ENCODE data around the gene SEMA3A.

SEMA3A gene

DNA sequence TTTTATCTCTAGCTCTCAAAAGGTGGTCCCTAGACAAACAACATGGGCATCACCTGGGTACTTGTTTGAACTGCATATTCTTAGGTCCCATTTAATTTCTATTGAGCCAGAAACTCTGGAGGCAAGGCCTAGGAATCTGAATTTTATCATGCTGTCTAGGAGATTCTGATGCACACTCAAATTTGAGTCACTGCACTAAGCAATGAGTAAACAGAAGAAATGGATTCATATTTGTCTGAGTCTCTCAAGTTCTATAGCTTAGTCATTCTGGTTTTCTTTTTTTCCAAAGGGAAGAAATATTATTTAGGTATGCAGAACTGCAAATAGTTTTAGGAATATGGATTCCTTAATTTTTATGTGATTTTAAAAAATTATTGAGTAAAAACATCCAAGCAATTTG is 185.5 kb downstream of the SEMA3A start:
- DNase-seq (ENCODE audit: low spot score) = peak; percentile 13

GRCh38 chr7:84003191-84003590 is 191.4 kb downstream of the SEMA3A start:
- no peak for DNase-seq (ENCODE audit: low spot score)

DNA sequence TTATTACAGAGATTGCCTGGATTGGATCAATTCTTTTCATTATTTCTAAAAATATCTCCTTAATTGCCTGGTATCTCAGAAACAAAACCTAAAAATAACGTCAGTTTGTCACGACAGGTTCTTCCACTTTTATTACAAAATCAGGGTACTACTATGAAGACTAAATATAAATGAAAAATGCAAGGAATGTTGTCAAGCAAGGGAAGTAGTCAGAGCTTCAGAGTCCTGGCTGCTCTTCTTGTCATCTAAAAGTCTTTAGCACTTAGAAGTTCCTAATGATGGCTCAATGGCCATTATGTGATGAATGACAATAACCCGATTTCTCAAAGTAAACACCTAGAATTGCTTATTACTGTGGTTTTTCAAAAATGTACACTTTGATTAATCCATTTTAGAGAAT is 192.2 kb downstream of the SEMA3A start:
- no peak for DNase-seq (ENCODE audit: low spot score)

- DNase-seq (ENCODE audit: low spot score) = peak; percentile 6
Observed at GRCh38 chr7:83996879-83997278, 197.7 kb downstream of the SEMA3A start.

GRCh38 chr7:83987764-83988163 is 206.8 kb downstream of the SEMA3A start:
- no peak for DNase-seq (ENCODE audit: low spot score)

- DNase-seq (ENCODE audit: low spot score) = no peak
Observed at GRCh38 chr7:83985821-83986220, 208.8 kb downstream of the SEMA3A start.

- DNase-seq (ENCODE audit: low spot score) = no peak
Observed at GRCh38 chr7:83984591-83984990, 210.0 kb downstream of the SEMA3A start.

DNA sequence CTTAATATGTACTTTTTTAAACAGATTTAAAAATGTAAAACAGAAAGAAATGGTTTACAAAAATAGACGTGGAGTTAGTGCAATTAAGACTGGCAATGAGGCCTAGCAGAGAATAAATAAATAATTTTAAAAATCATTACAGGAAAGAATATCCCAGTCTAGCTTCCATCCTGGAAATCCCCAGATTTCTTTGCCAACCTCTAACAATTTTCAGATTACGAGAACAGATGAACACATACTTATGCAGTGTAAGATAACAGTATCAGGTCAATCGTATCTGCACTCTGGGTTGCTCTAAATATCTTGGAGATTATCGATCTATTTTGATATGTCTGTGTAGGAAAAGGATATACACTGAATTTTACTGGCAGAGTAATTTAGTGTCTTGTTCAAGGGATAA is 210.5 kb downstream of the SEMA3A start:
- no peak for DNase-seq (ENCODE audit: low spot score)

GRCh38 chr7:83983606-83984005 is 211.0 kb downstream of the SEMA3A start:
- DNase-seq (ENCODE audit: low spot score) = no peak

GRCh38 chr7:83976302-83976701 is 218.3 kb downstream of the SEMA3A start:
- DNase-seq (ENCODE audit: low spot score) = peak; percentile 9

GRCh38 chr7:83970081-83970480 is 224.5 kb downstream of the SEMA3A start:
- DNase-seq (ENCODE audit: low spot score) = no peak

DNA sequence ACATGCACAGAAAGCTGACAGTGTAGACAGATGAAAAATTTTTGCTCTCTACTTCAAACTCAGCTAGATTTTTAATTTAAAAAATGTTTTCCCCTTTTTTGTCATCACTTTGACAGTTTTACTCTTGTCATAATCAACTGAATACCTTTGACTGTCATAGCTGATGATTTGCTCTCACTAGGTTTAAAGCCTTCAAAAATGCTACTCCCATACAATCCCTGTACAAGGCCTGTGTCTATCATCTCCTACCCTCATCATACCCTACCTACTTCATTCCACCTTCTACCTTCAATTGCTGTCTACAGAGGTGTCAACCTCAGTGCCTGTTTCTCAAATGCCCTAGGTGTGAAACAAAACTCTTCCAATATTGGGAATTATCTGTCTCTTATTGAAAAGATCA is 230.3 kb downstream of the SEMA3A start:
- DNase-seq (ENCODE audit: low spot score) = no peak

DNA sequence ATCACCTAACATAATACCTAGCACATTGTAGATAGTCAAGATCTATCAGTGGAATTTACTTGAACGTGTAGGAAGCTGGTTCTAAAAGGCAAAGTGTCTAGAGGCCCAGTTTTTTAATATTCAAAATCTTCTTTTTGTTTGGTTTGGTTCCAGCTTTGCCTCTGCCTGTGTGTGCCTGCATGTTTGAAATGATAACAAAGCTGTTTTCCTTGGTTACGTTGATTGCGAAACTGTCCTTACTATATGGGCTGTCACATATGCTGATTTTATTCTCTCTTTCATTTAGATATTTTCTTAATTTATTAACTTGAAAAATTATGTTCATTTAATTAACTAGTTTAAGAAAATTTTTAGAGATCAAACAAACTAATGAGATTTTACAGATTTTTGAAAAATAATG is 237.3 kb downstream of the SEMA3A start:
- no peak for DNase-seq (ENCODE audit: low spot score)

DNA sequence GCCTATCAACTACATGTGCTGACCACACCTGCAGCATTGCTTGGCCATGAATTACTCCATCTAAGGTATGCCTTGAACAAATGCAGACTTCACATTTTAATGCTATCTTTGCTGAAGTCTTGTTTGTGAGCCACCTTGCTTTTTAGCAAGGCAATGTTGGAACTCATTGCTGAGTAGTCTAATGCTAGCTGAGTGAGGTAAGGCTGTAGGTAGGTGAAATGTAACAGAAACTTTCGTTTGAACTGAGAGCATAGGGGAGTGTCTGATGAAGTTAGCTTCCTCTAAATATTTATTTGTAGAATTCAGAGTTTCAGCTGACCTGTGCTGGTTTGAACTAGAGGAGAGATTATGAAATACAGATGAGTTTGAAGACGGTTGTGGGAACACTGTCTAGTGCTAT is 238.5 kb downstream of the SEMA3A start:
- DNase-seq (ENCODE audit: low spot score) = no peak

GRCh38 chr7:83952236-83952635 is 242.4 kb downstream of the SEMA3A start:
- no peak for DNase-seq (ENCODE audit: low spot score)

GRCh38 chr7:83947260-83947659 is 247.3 kb downstream of the SEMA3A start:
- peak; percentile 19 for DNase-seq (ENCODE audit: low spot score)

DNA sequence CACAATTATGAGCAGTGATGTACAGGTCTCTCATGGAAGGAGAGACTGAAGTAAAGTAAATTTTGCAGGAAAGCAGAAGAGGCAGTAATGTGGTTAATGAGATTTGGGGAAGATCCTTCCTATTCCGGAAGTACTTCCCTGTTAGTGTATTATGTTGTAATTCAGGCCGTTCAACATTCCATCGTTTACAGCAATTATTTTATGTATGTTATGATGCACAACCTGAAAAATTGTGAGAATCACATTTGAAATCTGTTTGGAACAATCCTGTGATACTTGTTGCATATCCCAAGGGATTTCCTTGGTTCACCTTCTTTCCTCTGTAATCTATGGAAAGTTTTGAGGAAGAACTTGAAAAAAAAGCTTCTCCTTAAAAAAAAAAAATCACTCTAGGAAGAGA is 247.8 kb downstream of the SEMA3A start:
- no peak for DNase-seq (ENCODE audit: low spot score)

- no peak for DNase-seq (ENCODE audit: low spot score)
Observed at GRCh38 chr7:83941300-83941699, 253.3 kb downstream of the SEMA3A start.

DNA sequence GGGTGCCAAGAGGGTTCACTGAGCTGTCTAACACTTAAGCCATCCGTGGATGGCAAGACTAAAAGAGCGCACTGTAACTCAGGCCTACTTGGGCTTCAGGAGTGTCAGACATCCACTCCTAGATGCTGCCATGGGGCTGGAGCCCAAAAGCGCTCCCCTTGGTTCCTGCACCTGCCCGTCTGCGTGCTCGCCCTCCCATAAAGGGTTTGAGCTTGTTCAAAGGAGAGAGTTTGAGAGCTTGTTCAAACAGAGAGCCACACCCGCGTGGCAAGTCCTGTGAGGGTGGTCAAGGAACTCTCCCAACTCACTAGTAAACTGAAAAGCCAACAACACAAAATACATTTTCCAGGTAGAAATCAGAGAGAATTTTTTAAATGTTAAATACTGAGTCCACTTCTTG is 256.7 kb downstream of the SEMA3A start:
- no peak for DNase-seq (ENCODE audit: low spot score)

GRCh38 chr7:83936056-83936708 is 258.4 kb downstream of the SEMA3A start:
- DNase-seq (ENCODE audit: low spot score) = peak; percentile 16

GRCh38 chr7:83934118-83934734 is 260.4 kb downstream of the SEMA3A start:
- DNase-seq (ENCODE audit: low spot score) = no peak

DNA sequence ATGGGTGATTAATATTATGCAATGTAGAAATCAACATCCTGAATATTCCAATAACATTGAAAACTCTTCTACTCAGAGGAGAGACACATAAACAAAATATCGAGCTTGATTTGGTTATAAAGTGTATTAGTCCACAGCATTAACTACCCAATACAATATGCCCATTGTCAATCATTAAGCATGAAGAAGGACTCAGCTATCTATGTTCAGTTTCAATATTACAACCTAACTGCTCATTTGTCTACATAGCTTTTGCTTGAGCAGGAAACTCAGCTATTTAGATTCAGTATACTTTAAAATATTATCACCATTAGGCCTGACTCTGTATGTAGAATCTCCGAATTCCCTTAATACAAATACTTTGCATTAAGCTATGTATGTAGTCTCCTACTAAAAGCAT is 262.6 kb downstream of the SEMA3A start:
- DNase-seq (ENCODE audit: low spot score) = no peak

DNA sequence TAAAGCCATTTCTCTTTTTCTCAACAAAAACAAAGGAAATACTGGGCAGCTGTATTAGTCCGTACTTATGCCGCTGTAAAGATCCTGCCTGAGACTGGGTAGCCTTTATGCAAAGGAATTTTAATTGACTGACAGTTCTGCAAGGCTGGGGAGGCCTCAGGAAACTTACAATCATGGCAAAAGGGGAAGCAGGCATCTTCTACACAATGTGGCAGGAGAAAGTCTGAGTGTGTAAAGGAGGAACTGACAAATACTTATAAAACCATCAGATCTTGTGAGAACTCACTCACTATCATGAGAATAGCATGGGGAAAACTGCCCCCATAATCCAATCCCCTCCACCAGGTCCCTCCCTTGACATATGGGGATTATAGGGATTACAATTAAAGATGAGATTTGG is 264.3 kb downstream of the SEMA3A start:
- DNase-seq (ENCODE audit: low spot score) = no peak

DNA sequence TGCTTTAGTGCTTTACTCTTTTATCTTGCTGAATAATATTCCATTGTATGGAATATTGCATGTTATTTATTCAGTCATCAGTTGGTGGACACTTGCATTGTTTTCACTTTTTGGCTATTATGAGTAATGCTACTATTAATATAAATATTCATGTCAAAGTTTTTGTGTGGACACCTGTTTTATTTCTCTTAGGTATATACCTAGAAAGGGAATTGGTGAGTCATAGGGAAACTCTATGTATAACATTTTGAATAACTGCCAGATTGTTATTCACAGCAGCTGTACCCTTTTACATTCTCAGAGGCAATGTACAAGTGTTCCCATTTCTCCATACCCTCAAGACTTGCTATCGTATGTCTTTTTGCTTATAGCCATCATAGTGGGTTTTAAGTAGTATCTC is 268.7 kb downstream of the SEMA3A start:
- DNase-seq (ENCODE audit: low spot score) = no peak
